ENCODE measurements around the gene SEC22A.

- TF ChIP-seq CTCF (conservative IDR thresholded peaks at IDR 0.05; ENCODE audit: low read length) (peak; percentile 93), EZH2phosphoT487 (IDR thresholded peaks at IDR 0.05; ENCODE audit: borderline replicate concordance) (no peak)
Measured at GRCh38 chr3:123258811-123259420, 57.2 kb downstream of the SEC22A start.
